Measurements from ENCODE around the gene ZDHHC3.

Gene ZDHHC3

DNA sequence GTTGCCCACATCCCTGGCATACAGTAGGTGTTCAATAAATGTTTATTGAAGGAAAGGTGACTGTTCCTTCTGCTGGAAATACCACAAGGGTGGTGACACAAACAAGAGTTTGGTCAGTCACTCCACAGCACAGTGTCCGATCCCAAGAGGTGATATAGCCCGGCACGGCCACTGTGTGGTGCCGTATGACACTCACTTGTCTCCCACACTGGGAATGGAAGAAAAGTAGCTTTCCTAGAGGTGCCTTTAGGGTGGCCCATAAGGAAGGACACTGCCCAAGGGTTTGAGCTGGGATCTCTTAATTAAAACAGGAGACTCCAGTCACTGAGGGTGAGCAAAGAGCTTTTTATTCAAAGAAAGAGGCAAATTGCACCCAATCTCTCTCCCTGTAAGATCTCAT is 61.0 kb downstream of the ZDHHC3 start:
- no peaks in the 10 kb centered on the region for H3K4me1 Mint-ChIP-seq (ENCODE audit: low read depth)
- peaks cover 5% of the 10 kb centered on the region for H3K27me3 Mint-ChIP-seq
- no peaks in the 10 kb centered on the region for H3K36me3 Mint-ChIP-seq (ENCODE audit: low read depth)
- H3K4me3 Mint-ChIP-seq = no peak overlapping the region
- H3K27ac Mint-ChIP-seq = no peak overlapping the region
- no peaks in the 10 kb centered on the region for H3K9me3 Mint-ChIP-seq

DNA sequence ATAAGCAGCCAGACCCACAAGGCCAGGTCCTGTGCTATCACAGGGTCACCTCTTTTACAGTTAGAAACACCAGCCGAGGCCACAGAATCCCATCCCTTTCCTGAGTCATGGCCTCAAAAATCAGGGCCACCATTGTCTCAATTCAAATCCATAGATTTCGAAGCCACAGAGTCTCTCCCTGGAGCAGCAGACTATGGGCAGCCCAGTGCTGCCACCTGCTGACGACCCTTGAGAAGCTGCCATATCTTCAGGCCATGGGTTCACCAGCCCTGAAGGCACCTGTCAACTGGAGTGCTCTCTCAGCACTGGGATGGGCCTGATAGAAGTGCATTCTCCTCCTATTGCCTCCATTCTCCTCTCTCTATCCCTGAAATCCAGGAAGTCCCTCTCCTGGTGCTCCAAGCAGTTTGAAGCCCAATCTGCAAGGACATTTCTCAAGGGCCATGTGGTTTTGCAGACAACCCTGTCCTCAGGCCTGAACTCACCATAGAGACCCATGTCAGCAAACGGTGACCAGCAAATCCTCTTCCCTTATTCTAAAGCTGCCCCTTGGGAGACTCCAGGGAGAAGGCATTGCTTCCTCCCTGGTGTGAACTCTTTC is 62.0 kb downstream of the ZDHHC3 start:
- Mint-ChIP-seq H3K4me1 (ENCODE audit: low read depth) (no peaks in the 10 kb centered on the region), H3K36me3 (ENCODE audit: low read depth) (no peaks in the 10 kb centered on the region), H3K9me3 (no peaks in the 10 kb centered on the region), H3K27ac (no peak overlapping the region), H3K27me3 (peaks cover 9% of the 10 kb centered on the region), H3K4me3 (no peak overlapping the region)

DNA sequence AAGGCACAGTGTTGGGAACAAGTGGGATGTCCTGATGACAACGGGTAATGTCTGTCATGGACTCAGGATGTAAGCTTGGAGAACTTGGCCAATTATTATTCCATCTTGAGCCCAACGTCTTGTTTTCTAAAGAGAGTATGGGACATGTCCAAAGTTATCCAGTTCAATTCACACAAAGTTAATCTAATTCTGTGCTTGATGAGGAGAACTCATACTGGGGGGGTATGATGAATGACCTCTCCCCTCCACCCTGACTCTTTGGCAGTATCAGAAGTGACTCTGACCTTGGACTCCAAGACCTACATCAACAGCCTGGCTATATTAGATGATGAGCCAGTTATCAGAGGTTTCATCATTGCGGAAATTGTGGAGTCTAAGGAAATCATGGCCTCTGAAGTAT is 65.3 kb downstream of the ZDHHC3 start:
- Mint-ChIP-seq H3K4me3 (no peak overlapping the region), H3K9me3 (peaks cover 3% of the 10 kb centered on the region), H3K27me3 (peaks cover 24% of the 10 kb centered on the region), H3K27ac (no peak overlapping the region), H3K4me1 (ENCODE audit: low read depth) (no peaks in the 10 kb centered on the region), H3K36me3 (ENCODE audit: low read depth) (no peaks in the 10 kb centered on the region)

DNA sequence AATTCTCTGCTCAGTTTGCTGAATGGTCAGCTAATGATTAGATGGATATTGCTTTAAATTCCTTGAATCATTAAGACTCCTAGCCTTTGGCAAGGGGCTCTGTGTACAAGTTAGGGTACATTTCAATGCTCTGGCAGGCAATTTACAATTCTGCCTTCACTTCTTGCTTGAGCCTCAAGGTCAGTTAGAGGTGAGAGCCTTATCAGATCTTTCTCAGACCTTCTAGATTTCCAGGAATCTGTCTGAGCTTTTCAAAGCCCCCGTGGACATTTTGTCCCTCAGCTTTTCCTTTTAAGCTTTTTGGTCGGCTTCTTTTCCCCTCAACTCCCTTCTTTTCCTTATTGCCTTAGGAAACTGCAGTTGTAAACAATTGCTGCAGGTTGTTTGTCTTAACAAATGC is 66.9 kb downstream of the ZDHHC3 start:
- Mint-ChIP-seq H3K9me3 (peaks cover 3% of the 10 kb centered on the region), H3K4me3 (no peak overlapping the region), H3K4me1 (ENCODE audit: low read depth) (no peaks in the 10 kb centered on the region), H3K27me3 (peaks cover 24% of the 10 kb centered on the region), H3K27ac (no peak overlapping the region), H3K36me3 (ENCODE audit: low read depth) (no peaks in the 10 kb centered on the region)

DNA sequence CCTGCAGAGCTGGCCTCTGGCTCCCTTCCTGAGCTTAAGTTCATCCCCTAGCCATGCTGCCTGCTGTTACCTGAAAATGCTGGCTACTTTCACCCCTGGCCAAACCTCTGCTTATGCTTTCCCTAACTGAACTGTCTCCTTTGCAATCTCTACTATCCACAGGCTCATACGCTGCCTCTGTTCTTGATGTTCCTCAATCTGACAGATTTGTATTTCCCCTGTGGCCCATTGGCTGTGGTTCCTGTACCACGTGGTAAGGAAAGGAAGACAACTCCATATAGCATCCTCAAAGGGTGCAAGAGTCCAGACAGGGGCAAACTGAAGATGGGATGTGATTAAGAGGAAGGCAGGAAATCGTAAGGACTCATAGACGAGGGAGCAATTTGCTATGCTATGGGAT is 68.4 kb downstream of the ZDHHC3 start:
- Mint-ChIP-seq H3K27ac (no peak overlapping the region), H3K36me3 (ENCODE audit: low read depth) (no peaks in the 10 kb centered on the region), H3K9me3 (peaks cover 3% of the 10 kb centered on the region), H3K4me1 (ENCODE audit: low read depth) (no peaks in the 10 kb centered on the region), H3K4me3 (no peak overlapping the region), H3K27me3 (peaks cover 24% of the 10 kb centered on the region)

DNA sequence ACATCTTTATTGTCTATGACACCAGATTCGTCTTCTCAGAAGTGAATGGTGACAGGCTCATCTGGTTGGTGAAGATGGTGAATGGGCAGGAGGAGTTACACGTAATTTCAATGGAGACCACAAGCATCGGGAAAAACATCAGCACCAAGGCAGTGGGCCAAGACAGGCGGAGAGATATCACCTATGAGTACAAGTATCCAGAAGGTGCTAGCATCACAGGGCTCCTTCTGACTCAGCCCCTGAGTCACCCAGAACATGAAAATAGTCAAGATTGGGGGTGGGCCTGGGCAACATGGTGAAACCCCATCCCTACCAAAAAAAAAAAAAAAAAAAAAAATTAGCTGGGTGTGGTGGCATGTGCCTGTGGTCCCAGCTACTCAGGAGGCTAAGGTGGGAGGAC is 69.0 kb downstream of the ZDHHC3 start:
- H3K4me1 Mint-ChIP-seq (ENCODE audit: low read depth) = no peaks in the 10 kb centered on the region
- peaks cover 24% of the 10 kb centered on the region for H3K27me3 Mint-ChIP-seq
- H3K4me3 Mint-ChIP-seq = no peak overlapping the region
- H3K36me3 Mint-ChIP-seq (ENCODE audit: low read depth) = no peaks in the 10 kb centered on the region
- no peak overlapping the region for H3K27ac Mint-ChIP-seq
- peaks cover 3% of the 10 kb centered on the region for H3K9me3 Mint-ChIP-seq

DNA sequence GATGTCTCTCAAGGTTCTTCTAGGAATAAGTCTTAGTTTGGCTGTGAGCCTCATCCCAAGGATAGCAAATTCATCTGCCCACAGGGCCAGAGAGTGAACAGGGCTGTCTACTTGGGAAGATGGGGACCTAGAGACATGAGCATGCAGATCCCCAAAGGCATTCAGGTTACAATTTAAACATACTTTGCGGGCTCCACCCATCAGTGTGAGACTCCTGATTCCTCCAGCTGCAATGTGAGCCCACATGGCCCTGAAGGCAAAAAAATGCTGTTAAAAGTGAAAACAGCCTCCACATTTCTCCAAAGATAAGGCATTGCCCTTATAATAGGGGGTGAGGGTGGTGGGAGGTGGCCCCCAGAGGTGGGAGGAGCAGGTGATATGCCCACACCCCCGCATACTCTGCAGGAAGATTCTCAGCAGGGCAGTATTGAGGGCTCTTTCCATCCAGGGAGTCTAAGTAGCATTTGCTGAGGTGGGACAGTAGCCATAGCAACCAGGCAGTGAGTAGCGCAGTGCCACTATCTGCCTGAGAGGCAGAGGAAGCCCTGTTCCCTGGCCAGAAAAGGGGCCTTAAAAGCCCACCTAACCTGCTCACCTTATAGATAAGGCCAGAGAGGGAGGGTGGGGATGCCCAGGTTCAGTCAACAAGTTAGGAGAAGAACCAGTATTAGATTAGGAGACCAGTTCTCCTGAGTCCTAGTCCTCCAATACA is 70.4 kb downstream of the ZDHHC3 start:
- Mint-ChIP-seq H3K4me3 (no peak overlapping the region), H3K36me3 (ENCODE audit: low read depth) (no peaks in the 10 kb centered on the region), H3K27me3 (peaks cover 25% of the 10 kb centered on the region), H3K4me1 (ENCODE audit: low read depth) (no peaks in the 10 kb centered on the region), H3K27ac (no peak overlapping the region), H3K9me3 (peaks cover 3% of the 10 kb centered on the region)

DNA sequence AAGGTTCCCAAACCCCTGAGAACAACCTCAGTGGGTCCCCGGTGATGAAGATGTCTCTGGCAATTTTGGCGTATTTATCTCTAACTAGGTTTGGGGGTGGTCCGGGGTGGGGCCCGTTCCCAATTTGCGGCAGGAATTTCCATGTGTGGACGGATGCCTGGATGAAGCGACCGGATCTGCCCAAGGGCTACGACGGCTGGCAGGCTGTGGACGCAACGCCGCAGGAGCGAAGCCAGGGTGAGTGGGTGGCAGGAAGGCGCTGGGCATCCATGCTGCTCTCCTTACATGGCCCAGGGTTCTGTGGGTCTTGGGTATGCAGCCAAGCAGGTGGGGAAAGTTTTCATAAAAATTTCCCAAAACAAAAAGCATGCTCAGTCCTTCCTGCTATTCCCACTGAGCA is 72.2 kb downstream of the ZDHHC3 start:
- Mint-ChIP-seq H3K36me3 (ENCODE audit: low read depth) (no peaks in the 10 kb centered on the region), H3K9me3 (peaks cover 3% of the 10 kb centered on the region), H3K4me1 (ENCODE audit: low read depth) (no peaks in the 10 kb centered on the region), H3K27me3 (peaks cover 25% of the 10 kb centered on the region), H3K27ac (no peak overlapping the region), H3K4me3 (no peak overlapping the region)

DNA sequence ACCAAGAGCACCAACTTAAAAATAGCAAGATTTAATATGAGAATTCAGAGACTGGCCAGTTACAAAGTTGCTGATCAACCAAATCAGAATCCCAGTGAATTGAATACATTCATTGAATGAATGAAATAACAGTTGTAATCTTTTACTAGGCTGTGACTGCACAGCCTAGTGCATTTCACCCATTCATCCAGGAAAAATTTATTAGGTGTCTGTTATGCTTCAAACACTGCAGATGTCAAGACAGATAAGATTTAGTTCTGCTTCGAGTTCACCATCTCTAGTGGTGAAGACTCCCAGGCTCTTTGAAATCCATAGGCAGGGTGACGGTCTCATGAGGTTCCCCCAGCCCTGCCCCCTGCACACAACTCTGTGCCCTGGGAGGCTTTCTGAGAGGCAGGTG is 72.7 kb downstream of the ZDHHC3 start:
- peaks cover 22% of the 10 kb centered on the region for H3K27me3 Mint-ChIP-seq
- H3K27ac Mint-ChIP-seq = no peak overlapping the region
- H3K36me3 Mint-ChIP-seq (ENCODE audit: low read depth) = no peaks in the 10 kb centered on the region
- no peaks in the 10 kb centered on the region for H3K4me1 Mint-ChIP-seq (ENCODE audit: low read depth)
- no peak overlapping the region for H3K4me3 Mint-ChIP-seq
- peaks cover 3% of the 10 kb centered on the region for H3K9me3 Mint-ChIP-seq

DNA sequence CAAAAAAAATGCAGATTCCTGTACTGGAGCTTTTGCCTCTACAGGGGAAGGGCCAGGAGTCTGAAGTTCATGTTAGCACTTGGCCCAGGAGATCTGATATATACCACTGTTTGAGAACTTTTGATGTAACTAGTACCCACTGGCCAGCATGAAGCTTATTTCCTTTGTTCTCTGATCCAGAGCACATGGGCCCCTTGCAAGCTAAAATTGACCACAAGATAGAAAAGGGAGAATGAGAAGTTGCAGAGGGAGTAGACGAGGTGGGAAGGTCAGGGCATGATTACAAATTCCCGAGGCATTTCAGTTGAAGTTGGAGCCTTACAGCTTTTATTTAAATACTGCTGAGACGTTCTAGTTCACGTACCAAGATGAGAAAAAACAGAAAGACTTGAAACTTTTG is 73.3 kb downstream of the ZDHHC3 start:
- Mint-ChIP-seq H3K27ac (no peak overlapping the region), H3K9me3 (no peaks in the 10 kb centered on the region), H3K27me3 (peaks cover 17% of the 10 kb centered on the region), H3K36me3 (ENCODE audit: low read depth) (no peaks in the 10 kb centered on the region), H3K4me3 (no peak overlapping the region), H3K4me1 (ENCODE audit: low read depth) (no peaks in the 10 kb centered on the region)

DNA sequence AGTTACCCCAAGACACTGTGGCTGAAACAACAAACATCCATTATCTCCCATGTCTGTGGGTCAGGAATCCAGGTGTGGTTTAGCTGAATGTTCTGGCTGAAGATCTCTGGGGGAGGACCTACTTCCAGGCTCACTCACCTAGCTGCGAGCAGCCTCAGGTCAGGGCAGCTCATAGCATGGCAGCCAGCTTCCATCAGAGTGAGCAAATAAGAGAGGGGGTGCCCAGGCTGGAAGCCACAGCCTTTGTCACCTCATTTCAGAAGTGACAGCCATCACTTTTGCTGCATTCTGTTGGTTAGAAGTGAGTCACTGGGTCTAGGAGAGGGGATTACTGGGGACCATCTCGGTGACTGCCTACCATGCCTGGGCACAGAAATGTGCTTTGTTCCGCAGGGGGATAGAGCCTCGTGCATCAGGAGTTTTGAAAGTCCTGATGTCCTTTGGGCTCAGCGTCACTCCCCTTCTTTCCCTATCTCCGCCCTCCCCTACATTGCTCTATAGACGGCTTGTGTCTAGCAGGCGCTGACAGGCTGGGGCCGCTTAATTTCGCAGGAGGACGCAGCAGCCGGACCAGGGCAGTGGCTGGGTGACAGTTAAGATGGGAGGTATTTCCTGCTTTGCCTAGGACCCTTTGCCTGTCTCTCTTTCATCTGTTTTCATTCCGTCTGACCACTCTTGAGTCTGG is 76.1 kb downstream of the ZDHHC3 start:
- Mint-ChIP-seq H3K4me1 (ENCODE audit: low read depth) (no peaks in the 10 kb centered on the region), H3K27ac (no peak overlapping the region), H3K9me3 (no peaks in the 10 kb centered on the region), H3K36me3 (ENCODE audit: low read depth) (no peaks in the 10 kb centered on the region), H3K4me3 (no peak overlapping the region), H3K27me3 (peaks cover 16% of the 10 kb centered on the region)

DNA sequence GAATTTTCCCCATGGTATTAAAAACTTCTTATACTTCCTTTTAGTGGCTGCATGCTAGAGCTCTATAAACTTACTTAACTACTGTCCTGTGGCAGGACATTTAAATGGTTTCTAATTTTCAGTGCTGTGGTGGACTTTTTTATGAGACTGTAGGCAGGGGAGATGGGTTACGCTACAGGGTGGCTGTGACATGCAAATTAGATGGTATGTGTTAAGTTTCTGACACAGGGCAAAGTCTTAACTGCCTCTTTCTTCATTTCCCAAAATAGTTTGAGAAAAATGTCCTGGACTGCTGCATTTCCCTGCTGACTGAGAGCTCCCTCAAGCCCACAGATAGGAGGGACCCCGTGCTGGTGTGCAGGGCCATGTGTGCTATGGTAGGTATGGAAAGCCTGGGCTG is 79.5 kb downstream of the ZDHHC3 start:
- H3K27ac Mint-ChIP-seq = no peak overlapping the region
- peaks cover 16% of the 10 kb centered on the region for H3K27me3 Mint-ChIP-seq
- H3K4me3 Mint-ChIP-seq = no peak overlapping the region
- H3K36me3 Mint-ChIP-seq (ENCODE audit: low read depth) = no peaks in the 10 kb centered on the region
- H3K9me3 Mint-ChIP-seq = no peaks in the 10 kb centered on the region
- no peaks in the 10 kb centered on the region for H3K4me1 Mint-ChIP-seq (ENCODE audit: low read depth)

DNA sequence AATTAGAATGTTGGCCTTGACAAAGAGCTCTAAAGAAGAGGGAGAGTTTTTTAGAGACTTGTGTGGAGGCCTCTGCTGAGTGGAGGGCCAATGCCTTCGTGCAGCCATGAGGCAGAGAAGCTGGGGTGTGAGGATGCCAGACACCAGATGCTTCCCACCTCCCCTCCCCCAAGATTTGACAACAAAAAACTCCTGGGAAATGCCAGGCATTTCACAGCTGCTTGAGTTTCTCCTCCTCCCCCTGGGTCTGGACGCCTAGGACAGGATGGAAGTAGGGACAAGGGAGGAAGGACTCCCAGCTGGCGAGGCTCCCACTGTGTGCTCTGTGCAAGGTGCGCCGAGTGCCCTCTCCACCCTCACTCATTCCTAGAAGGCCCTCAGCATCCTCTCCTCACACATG is 81.5 kb downstream of the ZDHHC3 start:
- Mint-ChIP-seq H3K9me3 (no peaks in the 10 kb centered on the region), H3K4me3 (no peak overlapping the region), H3K27me3 (peaks cover 6% of the 10 kb centered on the region), H3K27ac (no peak overlapping the region), H3K36me3 (ENCODE audit: low read depth) (no peaks in the 10 kb centered on the region), H3K4me1 (ENCODE audit: low read depth) (no peaks in the 10 kb centered on the region)

DNA sequence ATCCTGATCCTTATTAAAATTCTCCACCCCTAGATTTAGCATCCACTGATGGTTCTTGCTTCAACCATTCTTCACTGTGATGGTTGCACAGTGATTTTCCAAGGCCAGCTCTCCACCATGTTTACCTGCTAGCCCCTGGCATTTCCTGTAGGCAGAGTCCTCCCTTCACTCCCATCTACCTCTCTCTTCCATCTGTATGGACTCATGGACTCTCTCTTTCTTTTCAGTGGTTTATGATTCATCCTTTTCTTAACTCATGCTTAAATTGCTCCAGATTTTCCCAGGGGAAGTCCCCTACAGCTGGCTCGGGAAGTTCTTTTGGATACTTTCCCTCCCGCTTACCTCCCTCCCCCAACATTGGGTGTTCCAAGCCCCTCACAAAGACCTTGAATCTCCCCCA is 82.9 kb downstream of the ZDHHC3 start:
- H3K27ac Mint-ChIP-seq = no peak overlapping the region
- H3K36me3 Mint-ChIP-seq (ENCODE audit: low read depth) = no peaks in the 10 kb centered on the region
- no peak overlapping the region for H3K4me3 Mint-ChIP-seq
- no peaks in the 10 kb centered on the region for H3K9me3 Mint-ChIP-seq
- no peaks in the 10 kb centered on the region for H3K4me1 Mint-ChIP-seq (ENCODE audit: low read depth)
- H3K27me3 Mint-ChIP-seq = peaks cover 5% of the 10 kb centered on the region

DNA sequence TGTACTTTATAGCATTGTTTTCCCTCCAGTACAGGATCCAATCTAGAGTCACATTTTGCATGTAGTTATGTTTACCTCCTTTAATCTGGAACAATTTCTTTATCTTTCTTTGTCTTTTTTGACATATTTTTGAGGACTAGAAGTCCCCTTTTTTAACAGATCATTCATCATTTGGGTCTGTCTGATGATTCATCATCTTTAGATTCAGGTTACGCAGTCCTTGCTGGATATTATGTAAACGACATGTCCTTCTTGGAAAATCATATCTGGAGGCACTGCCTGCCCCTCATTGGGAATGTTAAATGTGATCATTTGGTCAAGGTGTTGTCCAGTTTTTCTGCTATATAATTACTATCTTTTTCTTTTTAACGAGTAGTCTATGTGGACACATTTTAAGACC is 83.3 kb downstream of the ZDHHC3 start:
- H3K9me3 Mint-ChIP-seq = no peaks in the 10 kb centered on the region
- H3K27me3 Mint-ChIP-seq = peaks cover 5% of the 10 kb centered on the region
- H3K4me1 Mint-ChIP-seq (ENCODE audit: low read depth) = no peaks in the 10 kb centered on the region
- no peak overlapping the region for H3K4me3 Mint-ChIP-seq
- H3K36me3 Mint-ChIP-seq (ENCODE audit: low read depth) = no peaks in the 10 kb centered on the region
- no peak overlapping the region for H3K27ac Mint-ChIP-seq

Data from stimulated activated naive CD8-positive, alpha-beta T cell treated with anti-CD3 and anti-CD28 coated beads, Interleukin-15, Interleukin-2, amounts not matched to agents 100 ng/mL and 50 ng/mL, for 24 hours (primary cell).